OCI-LY3 (cell line): ENCODE data around the gene SCLY.

Experiments
- CTCF ChIP-seq: fragments of 200-600, 300-600 bp; sonication (generic); IDR thresholded peaks from 2 replicates; pipeline ENCODE4 v1.5.1; 2014; ENCODE audit warnings: antibody characterized with exemption, low read length, low read depth
- EZH2phosphoT487 ChIP-seq: fragments of 200-600 bp; shearing (Covaris generic); IDR thresholded peaks from 2 replicates; pipeline ENCODE4 v1.6.1; 2018; ENCODE audit warnings: antibody characterized with exemption, mixed run types, low read depth

DNA sequence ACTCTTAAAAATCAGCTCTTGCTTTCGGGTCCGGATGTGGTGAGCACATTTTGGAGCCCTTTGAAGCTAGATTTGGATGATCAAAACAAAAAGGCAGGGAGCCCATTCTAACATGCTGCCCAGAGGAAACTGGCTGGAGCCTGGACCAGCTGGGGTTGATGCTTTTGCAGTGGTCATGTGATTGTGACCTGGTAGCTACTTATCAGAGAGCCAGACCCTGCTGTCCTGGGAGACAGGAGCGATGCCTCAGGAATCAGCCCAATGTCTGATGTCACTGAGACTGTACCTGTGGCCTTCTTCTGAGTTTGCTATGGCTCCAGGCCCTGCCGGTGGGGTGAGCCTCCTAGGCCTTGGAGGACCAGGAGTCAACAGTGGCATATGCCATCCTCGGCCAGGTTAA lies 18.7 kb upstream of the SCLY start:
- TF ChIP-seq CTCF: no peak
- no peak for TF ChIP-seq EZH2phosphoT487
